B cell (primary cell): ENCODE results near the gene ERBB4.

Source experiments
- EZH2 ChIP-seq: IDR thresholded peaks from 2 replicates; pipeline ENCODE4 v1.6.1; 2012; ENCODE audit warnings: borderline replicate concordance, low read depth, mild to moderate bottlenecking, moderate library complexity, low read length; ENCODE audit not compliant: insufficient read depth, poor library complexity, severe bottlenecking
- TF ChIP-seq, protein P1 (sequence below): fragments of 200-600 bp; IDR thresholded peaks from one replicate; pipeline ENCODE4 v1.8.0; 2022; ENCODE audit warnings: antibody characterized with exemption, mild to moderate bottlenecking

- TF ChIP-seq, protein P1, sequence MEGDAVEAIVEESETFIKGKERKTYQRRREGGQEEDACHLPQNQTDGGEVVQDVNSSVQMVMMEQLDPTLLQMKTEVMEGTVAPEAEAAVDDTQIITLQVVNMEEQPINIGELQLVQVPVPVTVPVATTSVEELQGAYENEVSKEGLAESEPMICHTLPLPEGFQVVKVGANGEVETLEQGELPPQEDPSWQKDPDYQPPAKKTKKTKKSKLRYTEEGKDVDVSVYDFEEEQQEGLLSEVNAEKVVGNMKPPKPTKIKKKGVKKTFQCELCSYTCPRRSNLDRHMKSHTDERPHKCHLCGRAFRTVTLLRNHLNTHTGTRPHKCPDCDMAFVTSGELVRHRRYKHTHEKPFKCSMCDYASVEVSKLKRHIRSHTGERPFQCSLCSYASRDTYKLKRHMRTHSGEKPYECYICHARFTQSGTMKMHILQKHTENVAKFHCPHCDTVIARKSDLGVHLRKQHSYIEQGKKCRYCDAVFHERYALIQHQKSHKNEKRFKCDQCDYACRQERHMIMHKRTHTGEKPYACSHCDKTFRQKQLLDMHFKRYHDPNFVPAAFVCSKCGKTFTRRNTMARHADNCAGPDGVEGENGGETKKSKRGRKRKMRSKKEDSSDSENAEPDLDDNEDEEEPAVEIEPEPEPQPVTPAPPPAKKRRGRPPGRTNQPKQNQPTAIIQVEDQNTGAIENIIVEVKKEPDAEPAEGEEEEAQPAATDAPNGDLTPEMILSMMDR, result no peak
- no peak for TF ChIP-seq EZH2
Measured at GRCh38 chr2:212526059-212526458, 12.5 kb downstream of the ERBB4 start.
